Measurements from ENCODE around the gene MYLK. TPM values are rescaled to one million over a fixed set of nuclear protein-coding genes. Genes with fewer than 3 reads are reported as not detected.
A peak's percentile ranks its signal among the peaks of the same experiment; 100 is the strongest.

MYLK gene
- polyA plus RNA-seq, 3 donors, result 0.35 to 1.3 (median 0.51) TPM

DNA sequence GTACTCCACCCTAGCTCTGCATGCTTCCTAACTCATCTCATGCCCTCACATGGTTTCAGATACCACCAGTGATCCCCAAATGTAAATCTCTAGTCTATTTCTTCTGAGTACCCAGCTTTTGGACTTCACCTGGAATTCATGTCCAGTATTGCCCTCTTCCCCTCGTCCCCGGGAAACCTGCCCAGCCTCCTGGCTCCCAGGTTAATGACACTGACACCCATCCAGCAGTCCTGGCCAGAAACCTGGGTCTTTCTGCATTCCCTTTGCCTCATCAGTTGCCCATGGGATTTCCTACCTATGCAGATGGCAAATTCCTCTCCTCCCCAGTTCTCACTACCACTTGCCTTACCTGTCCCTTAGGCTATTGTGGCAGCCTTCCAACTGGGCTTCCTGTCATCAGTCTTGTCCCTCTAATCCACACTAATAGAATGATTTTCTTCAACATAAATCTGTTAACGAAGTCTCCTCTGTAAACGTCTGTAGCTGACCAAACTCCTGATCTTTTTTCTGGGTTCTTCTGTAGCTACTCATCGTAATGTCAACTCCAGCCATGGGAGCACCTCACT, 15.3 kb upstream of the MYLK start:
- no peaks in the 10 kb centered on the region for H3K4me1 Mint-ChIP-seq
- TF ChIP-seq, protein P1, sequence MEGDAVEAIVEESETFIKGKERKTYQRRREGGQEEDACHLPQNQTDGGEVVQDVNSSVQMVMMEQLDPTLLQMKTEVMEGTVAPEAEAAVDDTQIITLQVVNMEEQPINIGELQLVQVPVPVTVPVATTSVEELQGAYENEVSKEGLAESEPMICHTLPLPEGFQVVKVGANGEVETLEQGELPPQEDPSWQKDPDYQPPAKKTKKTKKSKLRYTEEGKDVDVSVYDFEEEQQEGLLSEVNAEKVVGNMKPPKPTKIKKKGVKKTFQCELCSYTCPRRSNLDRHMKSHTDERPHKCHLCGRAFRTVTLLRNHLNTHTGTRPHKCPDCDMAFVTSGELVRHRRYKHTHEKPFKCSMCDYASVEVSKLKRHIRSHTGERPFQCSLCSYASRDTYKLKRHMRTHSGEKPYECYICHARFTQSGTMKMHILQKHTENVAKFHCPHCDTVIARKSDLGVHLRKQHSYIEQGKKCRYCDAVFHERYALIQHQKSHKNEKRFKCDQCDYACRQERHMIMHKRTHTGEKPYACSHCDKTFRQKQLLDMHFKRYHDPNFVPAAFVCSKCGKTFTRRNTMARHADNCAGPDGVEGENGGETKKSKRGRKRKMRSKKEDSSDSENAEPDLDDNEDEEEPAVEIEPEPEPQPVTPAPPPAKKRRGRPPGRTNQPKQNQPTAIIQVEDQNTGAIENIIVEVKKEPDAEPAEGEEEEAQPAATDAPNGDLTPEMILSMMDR (IDR thresholded peaks at IDR 0.05), result no peak
- peaks cover 0 to 2% (median 1%) of the 10 kb centered on the region in 3 donors for H3K27me3 Mint-ChIP-seq (ENCODE audit: low read depth in 3 of 3)
- H3K36me3 Mint-ChIP-seq, result no peaks in the 10 kb centered on the region
- no peak overlapping the region for H3K4me3 Mint-ChIP-seq
- 88% methylated on average over 5 of the region's 5 CpGs for WGBS (ENCODE audit: insufficient coverage)
- Histone ChIP-seq H4K20me1 (ENCODE audit: insufficient read depth, low read length) (no peaks in the 10 kb centered on the region), H3K79me2 (ENCODE audit: insufficient read depth, low read length) (no peaks in the 10 kb centered on the region), H3K4me2 (replicated peaks; ENCODE audit: extremely low read depth, low read length, poor library complexity, severe bottlenecking) (no peak overlapping the region), H3K27ac (ENCODE audit: low read depth in 1 of 2, low read length in 2 of 2) (no peak overlapping the region), H3K36me3 (replicated peaks in 1 of 2; ENCODE audit: control insufficient read depth in 1 of 2, insufficient read depth in 2 of 2, low read length in 2 of 2) (no peaks in the 10 kb centered on the region), H3K27me3 (ENCODE audit: control insufficient read depth in 2 of 2, insufficient read depth in 2 of 2, low read length in 2 of 2) (no peaks in the 10 kb centered on the region), H3K9ac (ENCODE audit: insufficient read depth, low read length, poor library complexity, severe bottlenecking) (no peak overlapping the region), H3K4me3 (replicated peaks in 1 of 3; ENCODE audit: low read depth in 2 of 3, low read length in 3 of 3) (no peak overlapping the region), H3K9me3 (replicated peaks in 1 of 2; ENCODE audit: control insufficient read depth in 1 of 2, insufficient read depth in 1 of 2, low read length in 2 of 2) (no peaks in the 10 kb centered on the region), H2AFZ (ENCODE audit: insufficient read depth, low read depth, low read length, poor library complexity, severe bottlenecking) (no peak overlapping the region), H3K4me1 (ENCODE audit: control insufficient read depth in 1 of 2, insufficient read depth in 2 of 2, low read length in 2 of 2) (no peaks in the 10 kb centered on the region)
- H3K27ac Mint-ChIP-seq, result peak overlapping the region in 1 of 7 donors; percentile 28
- DNase-seq, result no peak
- intact Hi-C loops (cut with micrococcal nuclease), result no loop called here
- H3K9me3 Mint-ChIP-seq, result peaks cover 0 to 4% (median 0%) of the 10 kb centered on the region in 7 donors

DNA sequence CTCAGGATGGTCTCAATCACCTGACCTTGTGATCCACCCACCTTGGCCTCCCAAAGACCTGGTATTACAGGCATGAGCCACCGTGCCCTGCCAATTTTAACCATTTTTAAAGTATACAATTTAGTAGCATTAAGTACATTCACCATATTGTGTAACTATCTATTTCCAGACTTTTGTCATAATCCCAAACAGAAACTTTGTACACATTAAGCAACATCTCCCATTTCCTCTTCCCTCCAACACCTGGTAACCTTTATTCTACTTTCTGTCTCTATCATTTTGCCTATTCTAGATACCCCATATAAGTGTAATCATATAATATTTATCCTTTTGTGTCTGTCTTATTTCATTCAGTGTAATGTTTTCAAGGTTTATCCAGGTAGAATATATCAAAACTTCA, 8.9 kb upstream of the MYLK start:
- peaks cover 0 to 3% (median 2%) of the 10 kb centered on the region in 3 donors for H3K27me3 Mint-ChIP-seq (ENCODE audit: low read depth in 3 of 3)
- Histone ChIP-seq H3K79me2 (ENCODE audit: insufficient read depth, low read length) (no peaks in the 10 kb centered on the region), H3K27me3 (ENCODE audit: control insufficient read depth in 2 of 2, insufficient read depth in 2 of 2, low read length in 2 of 2) (no peaks in the 10 kb centered on the region), H3K4me3 (replicated peaks in 1 of 3; ENCODE audit: low read depth in 2 of 3, low read length in 3 of 3) (no peak overlapping the region), H3K9me3 (replicated peaks in 1 of 2; ENCODE audit: control insufficient read depth in 1 of 2, insufficient read depth in 1 of 2, low read length in 2 of 2) (peaks cover 13 to 29% of the 10 kb centered on the region in 2 donors), H3K36me3 (replicated peaks in 1 of 2; ENCODE audit: control insufficient read depth in 1 of 2, insufficient read depth in 2 of 2, low read length in 2 of 2) (no peaks in the 10 kb centered on the region), H4K20me1 (ENCODE audit: insufficient read depth, low read length) (no peaks in the 10 kb centered on the region), H3K4me2 (replicated peaks; ENCODE audit: extremely low read depth, low read length, poor library complexity, severe bottlenecking) (no peak overlapping the region), H2AFZ (ENCODE audit: insufficient read depth, low read depth, low read length, poor library complexity, severe bottlenecking) (no peak overlapping the region), H3K4me1 (ENCODE audit: control insufficient read depth in 1 of 2, insufficient read depth in 2 of 2, low read length in 2 of 2) (no peaks in the 10 kb centered on the region), H3K27ac (ENCODE audit: low read depth in 1 of 2, low read length in 2 of 2) (no peak overlapping the region), H3K9ac (ENCODE audit: insufficient read depth, low read length, poor library complexity, severe bottlenecking) (no peak overlapping the region)
- no peaks in the 10 kb centered on the region for H3K36me3 Mint-ChIP-seq
- TF ChIP-seq, protein P1 (IDR thresholded peaks at IDR 0.05), result no peak
- no CpG with 5 or more reads among the region's 1 CpG for WGBS (ENCODE audit: insufficient coverage)
- no peaks in the 10 kb centered on the region for H3K4me1 Mint-ChIP-seq
- H3K4me3 Mint-ChIP-seq, result no peak overlapping the region
- peaks cover 20 to 46% (median 31%) of the 10 kb centered on the region in 7 donors for H3K9me3 Mint-ChIP-seq
- intact Hi-C loops (cut with micrococcal nuclease), result no loop called here
- DNase-seq, result no peak
- H3K27ac Mint-ChIP-seq, result peak overlapping the region in 1 of 7 donors; percentile 69

Data from CD14-positive monocyte (primary cell).